ENCODE data around the gene NDUFC2. TPM values are rescaled to one million over a fixed set of nuclear protein-coding genes. Genes with fewer than 3 reads are reported as not detected.

The NDUFC2 gene
- total RNA-seq, 6 donors from 2014 or later = 19.9 to 155 (median 91.4) TPM

DNA sequence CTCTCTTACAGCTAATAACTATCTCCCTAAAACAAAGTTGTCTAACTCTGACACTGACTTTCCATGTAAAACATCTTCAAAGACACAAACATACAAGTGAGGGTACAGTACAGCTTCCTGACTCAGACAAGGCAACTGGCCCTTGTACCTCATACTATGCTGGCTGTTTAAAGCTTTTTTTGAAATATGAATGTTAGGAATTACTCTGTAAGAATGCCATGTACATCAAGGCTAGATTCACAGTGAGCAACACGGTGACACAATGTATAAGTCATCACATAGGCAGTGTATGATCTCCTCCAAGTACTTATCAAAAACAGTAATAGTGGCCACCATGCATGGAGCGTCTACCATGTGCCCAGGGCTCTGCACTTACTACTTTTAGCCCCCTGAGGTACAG lies 31.2 kb upstream of the NDUFC2 start:
- no peak overlapping the region for H3K4me3 ChIP-seq
- DNase-seq = no peak
- H3K9me3 ChIP-seq = no peaks in the 10 kb centered on the region
- WGBS, 2 donors = 97 to 100% methylated on average over 2 of the region's 2 CpGs
- peaks cover 0 to 32% (median 18%) of the 10 kb centered on the region in 4 donors for H3K36me3 ChIP-seq
- H3K27me3 ChIP-seq = no peaks in the 10 kb centered on the region
- H3K27ac ChIP-seq = no peak overlapping the region
- TF ChIP-seq POLR2AphosphoS5 (IDR thresholded peaks at IDR 0.05) = no peak
- no peaks in the 10 kb centered on the region for H3K4me1 ChIP-seq
- ATAC-seq (ENCODE audit: low FRiP score in 2 of 2) = no peak

DNA sequence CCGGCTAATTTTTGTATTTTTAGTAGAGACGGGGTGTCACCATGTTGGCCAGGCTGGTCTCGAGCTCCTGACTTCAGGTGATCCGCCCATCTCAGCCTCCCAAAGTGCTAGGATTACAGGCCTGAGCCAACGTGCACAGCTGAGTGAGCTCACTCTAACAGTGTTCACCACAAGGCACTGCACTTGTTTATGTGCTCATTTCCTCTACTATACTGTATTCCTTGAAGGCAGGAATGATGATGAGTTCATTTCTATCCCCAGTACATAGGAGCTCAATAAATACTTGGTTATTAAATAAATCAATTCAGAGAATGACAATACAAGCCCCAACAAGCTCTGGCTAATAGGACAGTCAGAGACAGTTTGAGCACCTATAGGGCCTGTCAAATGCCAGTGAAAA lies 30.7 kb upstream of the NDUFC2 start:
- ATAC-seq (ENCODE audit: low FRiP score in 2 of 2) = no peak
- Histone ChIP-seq H3K36me3 (peaks cover 0 to 32% (median 18%) of the 10 kb centered on the region in 4 donors), H3K27ac (no peak overlapping the region), H3K27me3 (no peaks in the 10 kb centered on the region), H3K4me3 (no peak overlapping the region), H3K4me1 (no peaks in the 10 kb centered on the region), H3K9me3 (no peaks in the 10 kb centered on the region)
- 91 to 100% methylated on average over 1 to 5 of the region's 5 CpGs for whole genome bisulfite sequencing, 2 donors
- TF ChIP-seq EP300 (IDR thresholded peaks at IDR 0.05) = no peak
- TF ChIP-seq, protein P1, sequence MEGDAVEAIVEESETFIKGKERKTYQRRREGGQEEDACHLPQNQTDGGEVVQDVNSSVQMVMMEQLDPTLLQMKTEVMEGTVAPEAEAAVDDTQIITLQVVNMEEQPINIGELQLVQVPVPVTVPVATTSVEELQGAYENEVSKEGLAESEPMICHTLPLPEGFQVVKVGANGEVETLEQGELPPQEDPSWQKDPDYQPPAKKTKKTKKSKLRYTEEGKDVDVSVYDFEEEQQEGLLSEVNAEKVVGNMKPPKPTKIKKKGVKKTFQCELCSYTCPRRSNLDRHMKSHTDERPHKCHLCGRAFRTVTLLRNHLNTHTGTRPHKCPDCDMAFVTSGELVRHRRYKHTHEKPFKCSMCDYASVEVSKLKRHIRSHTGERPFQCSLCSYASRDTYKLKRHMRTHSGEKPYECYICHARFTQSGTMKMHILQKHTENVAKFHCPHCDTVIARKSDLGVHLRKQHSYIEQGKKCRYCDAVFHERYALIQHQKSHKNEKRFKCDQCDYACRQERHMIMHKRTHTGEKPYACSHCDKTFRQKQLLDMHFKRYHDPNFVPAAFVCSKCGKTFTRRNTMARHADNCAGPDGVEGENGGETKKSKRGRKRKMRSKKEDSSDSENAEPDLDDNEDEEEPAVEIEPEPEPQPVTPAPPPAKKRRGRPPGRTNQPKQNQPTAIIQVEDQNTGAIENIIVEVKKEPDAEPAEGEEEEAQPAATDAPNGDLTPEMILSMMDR (IDR thresholded peaks at IDR 0.05) = no peak
- TF ChIP-seq POLR2A (IDR thresholded peaks at IDR 0.05) = no peak
- no peak for TF ChIP-seq POLR2AphosphoS5 (IDR thresholded peaks at IDR 0.05)
- DNase-seq = no peak

DNA sequence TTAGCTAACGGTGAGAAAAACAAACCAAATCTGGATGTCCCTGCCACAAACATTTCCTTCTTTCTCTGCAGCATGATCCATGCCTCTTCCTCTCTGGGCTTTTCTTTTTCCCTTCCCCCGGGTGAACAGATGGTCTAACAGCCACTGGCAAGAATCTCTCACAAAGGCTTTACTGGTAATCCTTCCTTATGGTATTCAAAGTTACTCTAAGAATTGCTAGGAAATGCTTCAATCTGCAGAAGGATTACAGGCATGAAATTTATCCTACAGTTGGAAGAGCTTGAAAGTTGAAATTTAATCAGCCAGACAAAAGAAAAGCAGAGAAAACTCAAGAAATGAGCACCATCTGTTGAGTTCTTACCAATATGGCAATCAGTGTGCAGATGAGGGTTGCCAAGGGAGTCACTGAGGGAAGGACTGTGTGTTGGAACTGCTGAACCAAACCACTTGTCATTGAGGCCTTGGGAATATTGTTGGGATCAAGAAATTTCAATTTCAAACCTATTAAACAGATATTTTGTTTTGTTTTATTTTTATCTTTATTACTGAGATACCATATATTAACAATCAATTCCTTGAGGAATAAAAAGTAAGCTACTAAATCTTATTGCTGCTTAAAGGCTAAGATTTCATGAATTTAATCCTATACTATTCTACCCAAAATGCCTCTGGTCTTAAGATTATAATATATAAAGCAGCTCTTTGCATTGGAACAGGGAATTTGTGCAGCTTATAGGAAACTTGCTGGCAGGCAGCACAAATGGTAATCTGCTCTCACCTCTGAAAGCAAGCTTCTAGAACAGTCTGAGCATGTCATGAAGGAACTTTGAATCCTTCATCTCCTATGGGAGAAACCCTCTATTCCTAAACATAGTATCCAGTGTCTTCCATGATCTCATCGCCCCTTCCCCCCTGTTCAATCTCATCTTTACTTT lies 29.7 kb upstream of the NDUFC2 start:
- WGBS, 2 donors = 76 to 79% methylated on average over 3 of the region's 3 CpGs
- no peak for ATAC-seq (ENCODE audit: low FRiP score in 2 of 2)
- H3K27ac ChIP-seq = no peak overlapping the region
- H3K4me3 ChIP-seq = no peak overlapping the region
- no peak for TF ChIP-seq POLR2A (IDR thresholded peaks at IDR 0.05)
- TF ChIP-seq EP300 (IDR thresholded peaks at IDR 0.05) = no peak
- TF ChIP-seq POLR2AphosphoS5 (IDR thresholded peaks at IDR 0.05) = no peak
- TF ChIP-seq, protein P1 (IDR thresholded peaks at IDR 0.05) = no peak
- peaks cover 0 to 32% (median 18%) of the 10 kb centered on the region in 4 donors for H3K36me3 ChIP-seq
- no peak for DNase-seq
- H3K9me3 ChIP-seq = no peaks in the 10 kb centered on the region
- H3K4me1 ChIP-seq = no peaks in the 10 kb centered on the region
- H3K27me3 ChIP-seq = no peaks in the 10 kb centered on the region

DNA sequence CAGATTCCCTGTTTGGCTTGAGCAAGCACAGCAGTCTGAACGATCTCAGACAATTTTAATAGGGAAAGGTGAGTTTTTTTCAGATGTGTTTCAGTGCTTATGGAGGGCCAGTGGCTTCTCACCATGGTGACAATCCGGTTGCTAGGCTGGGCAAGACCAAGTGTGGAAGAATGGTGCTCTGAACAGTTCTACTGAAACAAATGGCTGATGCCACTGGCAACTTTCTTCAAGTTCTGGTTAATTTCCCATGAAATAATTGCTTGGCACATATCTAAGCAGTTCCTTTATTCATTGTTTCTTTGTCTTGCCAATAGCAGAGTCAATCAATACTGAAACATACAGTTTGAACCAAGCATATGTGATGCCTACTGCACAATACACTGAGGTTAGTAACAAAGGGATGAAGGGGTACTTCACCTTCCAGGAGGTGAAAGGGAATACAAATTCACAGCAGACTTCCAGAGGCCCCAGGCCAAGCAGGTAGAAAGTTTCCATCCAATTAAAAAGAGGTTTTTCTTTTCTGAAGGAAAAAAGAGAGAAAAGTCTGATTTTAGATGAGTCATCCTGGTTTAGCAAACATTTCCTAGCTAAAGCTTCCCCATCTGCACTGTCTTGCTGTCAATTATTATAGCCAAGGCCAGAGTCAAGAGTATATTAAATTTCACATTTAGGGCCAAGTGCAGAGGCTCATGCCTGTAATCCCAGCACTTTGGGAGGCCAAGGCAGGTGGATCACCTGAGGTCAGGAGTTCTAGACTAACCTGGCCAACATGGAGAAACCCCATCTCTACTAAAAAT lies 21.2 kb upstream of the NDUFC2 start:
- no peak for DNase-seq
- no peak overlapping the region for H3K4me3 ChIP-seq
- H3K27me3 ChIP-seq = no peaks in the 10 kb centered on the region
- WGBS, 2 donors = 88 to 89% methylated on average over 2 of the region's 2 CpGs
- H3K27ac ChIP-seq = no peak overlapping the region
- no peaks in the 10 kb centered on the region for H3K4me1 ChIP-seq
- TF ChIP-seq POLR2AphosphoS5 (IDR thresholded peaks at IDR 0.05) = no peak
- TF ChIP-seq POLR2A (IDR thresholded peaks at IDR 0.05) = no peak
- no peak for ATAC-seq (ENCODE audit: low FRiP score in 2 of 2)
- peaks cover 0 to 21% (median 6%) of the 10 kb centered on the region in 4 donors for H3K36me3 ChIP-seq
- no peaks in the 10 kb centered on the region for H3K9me3 ChIP-seq

DNA sequence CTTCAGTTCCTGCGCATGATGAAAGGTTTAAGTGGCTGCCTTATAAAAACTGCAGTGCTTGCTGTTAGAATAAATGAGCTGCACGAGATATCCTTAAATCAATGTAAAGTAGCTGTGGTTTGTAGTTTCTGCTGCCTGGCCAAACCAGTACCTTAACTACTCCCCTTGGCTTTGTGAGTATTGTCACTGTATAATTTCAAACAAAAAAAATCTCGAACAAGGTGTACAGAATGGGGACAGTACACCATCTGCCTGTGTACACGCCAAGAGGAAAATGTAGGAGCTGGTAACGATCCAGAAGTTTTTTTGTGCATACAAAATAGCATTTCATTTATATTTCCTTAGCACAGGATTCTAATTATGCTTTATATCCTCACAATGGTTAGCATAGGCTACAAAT lies 20.6 kb upstream of the NDUFC2 start:
- DNase-seq = no peak

More for the DNA sequence above, 20.6 kb upstream of the NDUFC2 start:
- H3K4me1 ChIP-seq = no peaks in the 10 kb centered on the region
- no peaks in the 10 kb centered on the region for H3K9me3 ChIP-seq
- 73 to 89% methylated on average over 5 of the region's 5 CpGs for WGBS, 2 donors
- H3K36me3 ChIP-seq = peaks cover 0 to 21% (median 6%) of the 10 kb centered on the region in 4 donors
- no peak for TF ChIP-seq POLR2A (IDR thresholded peaks at IDR 0.05)
- TF ChIP-seq, protein P1 (IDR thresholded peaks at IDR 0.05) = no peak
- no peak for TF ChIP-seq EP300 (IDR thresholded peaks at IDR 0.05)
- TF ChIP-seq POLR2AphosphoS5 (IDR thresholded peaks at IDR 0.05) = no peak
- ATAC-seq (ENCODE audit: low FRiP score in 2 of 2) = no peak
- H3K27ac ChIP-seq = no peak overlapping the region
- no peaks in the 10 kb centered on the region for H3K27me3 ChIP-seq
- no peak overlapping the region for H3K4me3 ChIP-seq

All from upper lobe of left lung (tissue), 6 donors.